Measurements from ENCODE around the gene IREB2.

GRCh38 chr15:78502641-78503040, 64.6 kb downstream of the IREB2 start:
- no peak for TF ChIP-seq EP300 (IDR thresholded peaks at IDR 0.05)
- TF ChIP-seq POLR2A (IDR thresholded peaks at IDR 0.05) = no peak

Measured in suprapubic skin (tissue), 2 donors.